SKM-1 treated with dmso at 0.1 percent for 144 hours (cell line): ENCODE data around the gene ZNF319.
"Not testable (repeated sequence)": the region's sequence is repeated elsewhere in the genome, so short reads cannot be mapped to it uniquely, and the experiment has no call there.

Source experiments
- DNase-seq: peaks from one replicate; lab custom pipeline; 2025; ENCODE audit not compliant: unreplicated experiment; lab: John Stamatoyannopoulos, UW

ZNF319 gene

DNA sequence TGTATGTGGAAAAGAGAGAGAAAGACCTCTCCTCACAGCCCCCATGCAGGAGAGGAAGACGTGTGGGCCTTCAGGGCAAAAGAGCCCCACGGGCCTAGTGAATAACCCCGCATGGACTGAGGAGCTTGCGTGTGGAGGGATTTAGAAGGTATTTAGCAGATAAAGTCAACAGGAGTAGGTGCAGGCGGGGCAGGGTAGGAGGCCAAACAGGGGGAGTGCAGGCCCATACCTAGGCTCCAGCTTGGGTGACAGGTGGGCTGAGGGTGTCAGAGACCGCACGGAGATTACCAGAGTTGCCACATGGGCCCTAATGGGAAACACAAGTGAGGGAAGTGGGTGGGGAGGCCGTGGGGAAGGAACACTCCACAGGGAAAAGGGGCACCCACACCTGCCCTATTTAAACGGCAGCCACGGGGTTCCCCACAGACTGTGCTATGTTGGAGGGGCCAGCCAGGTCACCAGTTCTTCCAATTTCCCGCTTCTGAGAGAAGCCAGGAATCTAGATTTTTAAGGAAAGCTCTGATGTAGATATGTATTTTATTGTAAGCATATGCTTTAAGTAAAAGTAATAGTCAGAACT is 21.4 kb downstream of the ZNF319 start:
- DNase-seq: no peak

DNA sequence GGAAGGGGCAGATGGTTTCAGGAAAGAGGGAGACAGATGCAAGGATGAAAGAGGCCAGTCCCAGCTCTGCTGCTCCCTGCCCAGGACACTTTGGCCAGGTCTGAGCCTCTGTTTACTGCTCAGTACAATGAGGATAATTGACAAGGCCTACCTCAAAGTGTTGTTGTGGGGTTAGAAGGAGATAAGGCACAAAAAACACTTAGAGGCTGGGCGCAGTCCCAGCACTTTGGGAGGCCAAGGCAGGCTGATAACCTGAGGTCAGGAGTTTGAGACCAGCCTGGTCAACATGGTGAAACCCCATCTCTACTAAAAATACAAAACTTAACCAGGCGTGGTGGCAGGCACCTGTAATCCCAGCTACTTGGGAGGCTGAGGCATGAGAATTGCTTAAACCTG is 22.4 kb downstream of the ZNF319 start:
- not testable (repeated sequence) for DNase-seq

DNA sequence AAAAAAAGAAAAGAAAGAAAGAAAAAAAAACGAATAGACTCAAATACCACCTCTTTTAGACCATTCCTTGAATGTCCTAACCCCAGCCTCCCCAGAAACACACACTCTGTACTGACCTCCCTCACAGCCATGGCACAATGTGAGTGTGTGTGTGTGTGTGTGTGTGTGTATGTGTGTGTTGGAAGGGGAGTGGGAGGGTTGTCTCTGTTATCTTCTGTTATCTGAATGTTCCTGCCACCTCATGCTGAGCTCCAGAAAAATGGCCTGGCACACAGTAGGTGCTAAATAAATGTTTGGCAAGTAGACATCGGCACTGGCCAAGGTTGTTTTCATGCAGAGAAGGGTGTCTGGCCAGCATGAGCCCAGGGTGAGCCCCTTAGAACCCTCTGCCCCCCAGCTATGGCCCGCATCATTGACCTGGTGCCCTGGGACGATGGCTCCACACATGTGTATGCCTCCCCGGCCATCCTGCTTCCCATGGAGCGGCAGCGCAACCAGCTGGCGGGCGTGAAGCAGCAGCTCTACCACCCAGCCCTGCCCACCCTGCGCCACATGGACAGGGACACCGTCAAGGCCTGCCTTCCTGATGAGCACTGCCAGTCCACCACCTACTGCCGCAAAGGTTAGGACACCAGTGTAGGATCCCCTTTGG is 22.9 kb downstream of the ZNF319 start:
- DNase-seq: no peak

DNA sequence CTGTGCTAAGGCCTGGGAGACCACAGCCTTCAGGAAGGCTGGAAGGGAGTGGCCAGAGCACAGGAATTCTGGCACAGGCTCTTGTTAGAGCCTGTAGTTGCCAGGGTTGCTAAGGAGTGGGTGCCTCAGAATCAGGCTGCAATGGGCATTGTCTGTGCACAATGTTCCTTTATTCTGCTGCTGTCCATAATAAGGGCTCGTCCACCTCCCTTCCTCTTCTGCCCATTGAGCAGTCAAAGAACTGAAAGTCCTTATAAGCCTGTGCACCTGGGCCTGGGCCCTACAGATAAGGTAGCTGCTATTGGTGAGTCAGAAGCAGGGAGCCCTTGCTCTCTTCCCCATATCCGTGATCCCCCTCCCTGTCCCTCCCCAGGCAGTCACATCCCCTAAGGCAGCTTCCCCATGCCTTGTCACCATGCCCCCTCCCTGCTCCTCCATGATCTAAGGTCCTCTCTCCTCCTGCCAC is 24.1 kb downstream of the ZNF319 start:
- no peak for DNase-seq

DNA sequence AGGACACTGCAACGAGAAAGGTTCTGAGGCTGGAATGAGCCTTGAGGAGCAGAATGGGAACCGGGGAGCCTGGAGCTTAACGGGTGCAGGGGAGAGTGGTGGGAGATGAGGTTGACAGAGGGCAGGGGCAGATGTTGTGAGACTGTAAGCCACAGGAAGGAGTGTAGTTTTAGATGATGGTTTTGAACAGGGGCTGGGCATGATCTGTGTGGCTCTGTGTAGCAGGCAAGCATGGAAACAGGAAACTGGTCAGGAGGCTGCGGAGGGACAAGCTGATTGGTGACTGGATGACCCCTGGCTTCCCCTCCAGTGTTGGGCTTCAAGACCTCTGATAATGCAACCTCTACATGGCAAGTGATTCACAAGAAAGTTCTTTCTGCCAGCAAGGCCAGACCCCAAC is 28.2 kb downstream of the ZNF319 start:
- DNase-seq: no peak

DNA sequence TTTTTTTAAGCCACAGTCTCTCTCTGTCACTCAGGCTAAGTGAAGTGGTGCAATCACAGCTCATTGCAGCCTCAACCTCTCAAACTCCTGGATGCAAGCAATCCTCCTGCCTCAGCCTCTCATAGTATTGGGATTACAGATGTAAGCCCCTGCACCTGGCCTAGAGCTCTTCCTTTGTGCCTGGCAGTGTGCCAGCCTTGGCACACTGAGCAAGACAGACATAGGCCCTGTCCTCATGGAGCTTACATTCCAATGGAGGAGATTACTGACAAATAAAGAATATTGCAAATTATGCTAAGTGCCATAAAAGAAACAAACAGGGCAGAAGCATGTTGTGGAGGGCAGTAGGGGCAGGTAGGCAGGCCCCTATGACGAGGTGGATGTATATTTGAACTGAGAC is 28.6 kb downstream of the ZNF319 start:
- no peak for DNase-seq

DNA sequence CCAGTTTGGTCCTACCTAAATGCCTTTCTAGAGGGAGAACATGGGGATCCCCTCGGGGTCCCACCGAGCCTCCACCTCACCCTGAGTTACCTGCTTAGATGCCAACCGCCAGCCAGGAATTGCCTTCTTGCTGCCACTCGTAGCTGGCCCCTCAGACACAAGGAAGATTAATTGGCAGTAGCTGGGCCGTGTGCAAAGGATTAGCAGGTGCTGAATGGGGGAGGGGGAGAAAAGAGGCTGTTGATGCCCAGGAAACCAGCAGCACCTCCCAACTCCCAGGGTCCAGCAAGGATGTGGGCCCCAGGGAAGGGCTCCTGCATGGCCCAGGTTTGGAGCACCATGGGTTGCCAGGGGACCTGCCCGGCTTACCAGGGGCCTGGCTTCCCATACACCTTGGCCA is 29.5 kb downstream of the ZNF319 start, which contains the start of gene CNGB1:
CNGB1 (minus strand) TSS at position 159 of the 400 bp plus-strand sequence. CDS start 3,842 bp downstream, outside the sequence.
- DNase-seq: no peak

DNA sequence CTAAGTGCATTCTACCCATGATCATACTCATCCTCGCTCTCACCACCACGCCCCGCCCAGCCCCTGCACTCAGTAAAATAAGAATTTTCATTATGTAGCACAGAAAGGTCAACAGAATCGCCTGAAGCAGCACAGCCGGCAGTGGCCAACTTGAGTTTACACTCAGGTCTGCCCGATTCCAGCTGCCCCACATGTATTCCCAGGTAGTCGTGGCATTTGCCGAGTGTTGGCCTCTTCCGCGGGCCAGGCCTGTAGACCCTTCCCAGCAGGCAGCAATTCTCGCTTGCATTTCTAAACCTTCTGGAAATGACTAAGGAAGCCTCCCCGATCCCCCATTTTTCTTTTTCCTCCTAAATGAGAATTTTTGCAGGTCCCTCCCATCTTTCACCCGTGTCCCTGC is 30.2 kb downstream of the ZNF319 start:
- DNase-seq: no peak

DNA sequence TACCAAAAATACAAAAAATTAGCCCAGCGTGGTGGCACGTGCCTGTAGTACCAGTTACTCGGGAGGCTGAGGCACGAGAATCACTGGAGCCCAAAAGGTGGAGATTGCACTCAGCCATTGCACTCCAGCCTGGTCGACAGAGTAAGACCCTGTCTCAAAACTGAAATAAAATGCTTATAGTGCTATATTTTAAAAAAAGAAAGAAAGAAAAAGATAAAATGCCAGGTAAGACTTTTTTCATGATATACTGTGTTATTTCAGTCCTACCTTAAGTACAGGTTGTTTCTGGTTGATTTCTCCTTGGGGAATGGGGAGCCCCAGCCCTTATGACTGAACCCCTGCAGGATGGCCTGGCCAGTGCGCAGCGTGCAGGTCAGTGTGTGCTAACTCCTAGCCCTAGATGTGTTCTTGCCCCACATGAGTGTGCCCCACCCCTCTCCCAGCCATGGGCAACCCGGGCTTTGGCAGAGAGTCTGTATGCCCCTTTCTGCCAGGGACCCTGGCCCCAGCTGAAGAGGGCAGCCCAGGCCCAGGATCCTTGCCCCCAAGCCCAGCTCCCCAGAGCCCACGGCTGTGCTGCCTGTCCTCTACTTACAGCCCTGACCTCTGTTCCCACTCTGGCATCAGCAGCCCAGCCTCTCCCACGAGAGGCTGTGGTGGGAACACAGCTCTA is 30.9 kb downstream of the ZNF319 start:
- no peak for DNase-seq

DNA sequence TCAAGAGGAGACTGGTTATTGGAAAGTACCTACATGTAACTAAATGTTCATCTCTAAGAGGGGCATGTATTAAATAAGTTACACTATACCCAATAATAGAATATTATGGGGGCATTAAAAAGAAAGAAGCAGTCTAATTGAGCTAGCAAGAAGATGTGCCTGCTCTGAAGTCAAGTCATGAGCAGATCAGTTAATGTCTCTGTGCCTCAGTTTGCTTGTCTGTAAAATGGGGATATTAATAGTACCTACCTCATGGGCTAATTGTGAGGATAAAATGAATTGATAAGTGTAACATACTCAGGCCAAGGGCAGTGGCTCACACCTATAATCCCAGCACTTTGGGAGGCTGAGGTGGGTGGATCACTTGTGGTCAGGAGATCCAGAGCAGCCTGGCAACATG is 32.6 kb downstream of the ZNF319 start:
- no peak for DNase-seq

DNA sequence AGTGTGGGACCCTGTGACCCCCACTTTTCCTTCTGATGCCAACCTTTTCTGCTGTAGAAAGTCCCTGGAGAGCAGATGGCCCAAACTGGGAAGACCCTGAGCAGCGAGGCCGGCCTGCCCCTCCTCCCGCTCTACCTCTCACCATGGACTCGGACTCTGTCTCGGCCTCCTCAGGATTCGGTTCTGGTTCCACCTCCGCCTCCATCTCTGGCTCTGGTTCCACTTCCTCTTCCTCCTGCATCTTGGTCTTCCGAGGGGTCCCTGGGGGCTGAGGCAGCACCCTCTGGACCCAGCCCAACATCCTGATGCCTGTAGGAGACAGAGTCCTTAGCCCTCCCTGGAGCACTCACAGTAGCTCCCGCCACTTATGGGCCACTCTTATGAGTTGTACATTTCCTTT is 33.5 kb downstream of the ZNF319 start:
- DNase-seq: no peak

DNA sequence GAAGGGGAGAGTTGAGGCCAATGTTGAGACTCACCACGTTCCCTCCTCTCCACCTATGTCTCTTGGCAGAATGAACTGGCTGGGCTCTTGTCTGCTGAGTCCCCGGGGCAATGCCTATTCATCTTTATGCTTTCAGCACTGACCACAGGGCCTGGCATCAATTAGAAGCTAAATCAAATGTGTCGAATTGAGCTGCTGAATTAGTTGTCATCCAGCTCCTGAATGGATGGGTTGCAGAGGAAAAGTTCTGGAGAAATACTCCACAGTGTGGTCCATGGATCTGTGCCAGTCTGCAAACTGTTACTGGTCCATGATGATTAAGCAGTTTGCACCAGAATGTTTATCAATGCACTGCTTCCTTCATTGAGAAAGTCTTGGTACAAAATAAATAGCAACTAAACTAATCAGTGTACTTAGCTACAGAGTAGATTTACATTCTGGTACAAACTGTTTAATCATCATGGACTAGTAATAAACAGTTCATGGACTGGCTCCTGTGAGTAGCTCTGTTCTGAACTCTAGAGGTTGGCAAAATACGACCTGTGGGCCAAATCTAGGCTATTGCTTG is 34.2 kb downstream of the ZNF319 start:
- DNase-seq: no peak

DNA sequence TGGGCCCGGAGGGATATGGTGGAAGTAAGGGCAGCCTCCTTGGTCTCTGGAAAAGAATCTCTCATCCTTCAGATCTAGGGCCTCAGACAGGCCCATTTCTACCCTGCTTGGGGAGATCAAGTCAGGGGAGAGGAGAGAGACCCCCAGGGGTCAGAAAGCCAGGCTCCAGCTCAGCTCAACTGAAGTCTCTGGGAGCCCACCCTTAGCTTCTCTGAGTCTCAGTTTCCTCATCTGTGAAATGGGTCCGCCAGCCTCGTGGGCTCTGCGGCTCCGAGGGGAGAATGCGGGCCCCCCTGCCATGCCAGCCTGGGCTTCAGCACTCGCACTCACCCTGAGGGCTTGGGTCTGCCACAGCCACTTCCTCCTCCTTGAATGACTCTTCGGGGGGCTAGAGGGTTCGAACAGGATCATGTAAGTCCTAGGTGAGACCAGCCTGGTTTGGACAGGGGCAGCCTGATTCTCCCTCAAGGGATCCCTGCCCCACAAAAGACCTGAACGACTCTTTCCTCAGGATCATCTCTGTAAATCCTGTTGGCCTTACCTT is 36.2 kb downstream of the ZNF319 start:
- no peak for DNase-seq

DNA sequence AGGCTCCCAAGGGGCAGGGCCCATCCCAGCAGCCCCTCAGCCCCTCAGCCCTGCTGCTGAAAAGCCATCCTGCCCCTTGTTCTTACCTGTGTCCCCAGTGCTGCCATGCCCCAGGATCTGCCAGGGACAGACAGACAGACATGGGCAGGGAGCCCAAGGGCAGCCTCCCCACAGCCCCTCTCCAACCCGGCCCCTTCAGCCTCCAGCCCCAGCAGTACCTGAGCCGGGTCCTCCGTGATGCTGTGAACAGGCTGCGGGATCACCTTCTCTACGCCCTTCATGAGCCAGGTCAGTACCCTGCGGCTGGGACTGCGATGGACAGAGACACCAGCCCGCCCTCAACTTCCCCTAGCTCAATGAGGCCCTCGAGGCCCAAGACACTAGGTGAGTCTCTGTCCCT is 37.7 kb downstream of the ZNF319 start:
- DNase-seq: no peak

DNA sequence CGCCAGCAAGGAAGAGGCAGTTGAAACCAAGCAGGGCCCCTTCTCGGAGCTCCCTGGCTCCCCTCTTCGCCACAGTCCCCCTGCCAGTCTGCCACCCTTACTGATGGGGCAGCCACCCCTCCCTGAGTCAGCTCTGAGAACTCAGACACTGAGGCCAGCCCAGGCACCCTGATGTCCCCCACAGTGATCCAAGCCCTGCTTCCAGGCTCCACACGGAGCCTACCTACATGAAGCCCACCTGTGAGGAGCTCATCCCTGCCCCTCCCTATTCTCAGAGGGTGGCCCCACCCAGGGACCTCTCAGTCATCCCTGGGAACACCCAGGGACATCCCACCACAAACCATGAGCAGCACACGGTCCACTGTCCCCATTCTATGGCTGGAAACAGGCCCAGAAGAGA is 38.4 kb downstream of the ZNF319 start:
- no peak for DNase-seq

DNA sequence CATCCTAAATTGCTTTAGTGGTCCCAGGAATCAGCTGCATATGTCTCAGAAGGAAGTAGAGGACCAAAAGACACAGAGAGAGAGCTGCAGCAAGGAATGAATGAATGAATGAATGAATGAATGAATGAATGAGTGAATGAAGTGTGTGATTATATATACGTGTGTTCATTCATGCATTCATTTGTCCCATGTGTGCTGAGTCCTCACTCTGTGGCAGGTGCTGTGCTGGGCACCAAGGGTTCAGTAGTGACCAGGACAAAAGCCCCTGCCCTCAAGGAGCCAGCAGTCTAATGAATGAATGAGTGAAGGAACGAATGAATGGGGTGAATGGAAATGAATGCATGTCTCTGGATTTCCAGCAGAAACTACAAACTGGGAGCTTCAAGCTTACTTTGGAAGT is 38.9 kb downstream of the ZNF319 start:
- no peak for DNase-seq

DNA sequence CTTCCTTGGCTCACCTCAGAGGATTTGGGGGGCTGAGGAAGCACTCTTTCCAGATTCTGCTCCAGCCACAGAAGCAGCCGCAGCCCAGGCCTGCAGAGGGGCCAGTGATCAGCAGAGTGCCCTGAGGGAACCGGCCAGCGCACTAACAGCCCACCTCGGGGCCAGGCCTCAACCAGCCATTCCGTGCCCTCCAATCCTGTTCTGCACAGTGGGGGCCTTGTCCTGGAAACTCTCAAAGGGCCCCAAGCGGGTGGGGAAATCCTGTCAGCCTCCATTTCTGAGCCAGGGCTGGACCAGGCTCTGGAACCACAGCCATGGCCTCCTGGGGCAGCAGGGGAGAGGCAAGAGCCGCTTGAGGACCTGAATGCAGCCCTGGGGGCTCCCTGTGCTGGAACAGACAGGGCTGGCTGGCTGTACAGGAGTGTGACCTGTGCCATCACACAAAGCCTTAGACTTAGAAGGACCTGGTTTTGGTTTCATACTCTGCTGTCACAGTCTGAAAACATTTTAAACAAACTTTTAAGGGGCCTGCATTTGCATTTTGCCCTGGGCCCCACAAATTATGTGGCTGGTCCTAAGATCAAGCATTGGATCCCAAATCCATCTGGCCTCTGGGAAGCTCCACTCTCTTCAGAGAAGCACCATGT is 39.5 kb downstream of the ZNF319 start:
- no peak for DNase-seq

DNA sequence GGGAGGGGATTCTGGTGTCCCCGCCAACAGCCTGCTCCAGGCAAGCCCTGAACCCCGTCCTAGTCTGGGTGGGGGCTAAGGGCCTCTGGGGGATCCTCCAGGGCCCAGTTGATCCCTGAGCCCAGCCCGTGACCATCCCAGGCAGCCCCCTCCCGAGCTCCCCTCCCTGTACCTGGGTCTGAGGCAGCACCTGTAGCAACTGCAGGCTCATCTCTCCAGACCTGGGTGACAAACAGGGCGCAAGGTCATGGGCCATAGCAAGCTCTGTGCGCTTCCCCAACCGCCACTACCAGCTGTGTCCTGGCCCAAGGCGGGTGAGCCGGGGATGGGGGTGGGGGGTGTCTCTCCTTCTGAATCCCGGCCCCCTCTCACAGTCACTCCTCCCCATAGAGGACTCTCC is 40.2 kb downstream of the ZNF319 start:
- DNase-seq: no peak

DNA sequence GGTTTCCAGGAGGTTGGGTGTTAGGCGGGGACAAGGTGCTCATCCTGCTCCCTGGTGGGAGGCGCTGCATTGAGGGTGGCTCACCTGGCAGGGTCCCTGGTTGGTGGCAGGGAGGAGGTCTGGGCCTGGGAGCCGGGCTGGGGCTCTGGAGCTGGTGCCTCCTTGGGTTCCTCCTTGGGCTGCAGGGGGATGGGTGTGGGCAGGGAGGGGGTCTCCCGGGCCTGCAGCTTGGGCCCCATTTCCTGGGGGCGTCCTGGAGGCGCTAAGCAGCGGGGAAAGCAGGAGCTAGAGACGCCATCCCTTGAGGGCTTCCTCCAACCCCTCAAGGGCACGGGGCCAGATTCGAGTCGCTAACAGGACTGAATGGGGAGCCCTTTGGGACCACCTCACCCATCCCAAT is 40.7 kb downstream of the ZNF319 start:
- no peak for DNase-seq

DNA sequence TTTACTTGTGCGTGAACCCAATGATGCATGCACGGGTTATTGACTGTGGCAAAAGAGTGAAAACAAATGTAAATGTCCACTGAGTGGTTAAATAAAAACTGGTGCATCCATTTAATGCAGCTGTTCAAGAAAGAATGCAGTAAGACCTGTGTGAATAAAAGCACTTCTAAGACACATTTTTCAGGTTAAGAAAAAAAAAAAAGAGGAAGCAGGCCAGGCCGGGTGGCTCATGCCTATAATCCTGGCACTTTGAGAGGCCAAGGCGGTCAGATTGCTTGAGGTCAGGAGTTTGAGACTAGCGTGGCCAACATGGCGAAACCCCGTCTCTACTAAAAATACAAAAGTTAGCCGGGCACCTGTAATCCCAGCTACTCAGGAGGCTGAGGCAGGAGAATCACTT is 41.4 kb downstream of the ZNF319 start:
- DNase-seq: peak; percentile 48

DNA sequence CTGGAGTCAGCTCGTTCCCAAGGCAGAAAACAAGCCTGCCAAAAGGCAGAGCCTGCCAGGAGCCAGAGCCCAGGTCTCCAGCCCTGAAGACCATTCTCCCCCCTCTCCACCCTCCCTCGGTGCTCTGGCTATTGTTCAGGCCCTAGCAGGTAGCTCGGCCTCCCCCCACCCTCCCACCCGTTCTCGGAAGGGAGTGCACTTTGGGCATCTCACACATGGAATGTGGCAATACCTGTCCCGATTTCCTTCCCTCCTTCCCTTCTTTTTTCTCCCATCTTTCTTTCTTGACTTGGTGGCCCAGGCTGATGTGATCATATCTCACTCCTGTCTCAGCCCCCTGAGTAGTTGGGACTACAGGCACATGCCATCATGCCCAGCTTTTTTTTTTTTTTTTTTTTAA is 41.9 kb downstream of the ZNF319 start:
- DNase-seq: no peak
